Endothelial cell of umbilical vein (primary cell): Measurements from ENCODE around the gene TPSG1.

Experiments used
- EZH2 ChIP-seq: IDR thresholded peaks from 2 replicates; pipeline ENCODE4 v1.6.1; 2012; ENCODE audit warnings: borderline replicate concordance, low read depth, mild to moderate bottlenecking, moderate library complexity, low read length, inconsistent platforms; ENCODE audit not compliant: severe bottlenecking
- GATA2 ChIP-seq: IDR thresholded peaks from 2 replicates; pipeline ENCODE4 v1.7.0; 2011; ENCODE audit warnings: low read depth, mild to moderate bottlenecking, moderate library complexity, mixed read lengths, low read length; ENCODE audit not compliant: insufficient read length, insufficient read depth
- MYC ChIP-seq: IDR thresholded peaks from one replicate; pipeline ENCODE4 v1.6.1; 2011; ENCODE audit warnings: mild to moderate bottlenecking, low read depth, low read length
- POLR2AphosphoS5 ChIP-seq: IDR thresholded peaks from 2 replicates; pipeline ENCODE4 v1.6.1; 2012; ENCODE audit warnings: low read depth, mild to moderate bottlenecking, control low read depth, low read length, moderate library complexity; ENCODE audit not compliant: insufficient read depth
- TF ChIP-seq, protein P1 (sequence below): IDR thresholded peaks from 2 replicates; pipeline ENCODE4 v1.6.1; 2011; ENCODE audit not compliant: insufficient read depth, insufficient read length
- TF ChIP-seq, protein P2 (sequence below), 2 donors: IDR thresholded peaks; 1 replicate in 1 of 2; 2 replicates in 1 of 2; pipeline ENCODE4 v1.5.1; 2011; ENCODE audit warnings: low read length in 2 of 2, mild to moderate bottlenecking in 2 of 2, moderate library complexity in 2 of 2, control low read depth in 1 of 2, inconsistent platforms in 1 of 2, low read depth in 1 of 2; ENCODE audit not compliant: insufficient read depth in 1 of 2; ENCODE audit errors: extremely low read depth in 1 of 2

DNA sequence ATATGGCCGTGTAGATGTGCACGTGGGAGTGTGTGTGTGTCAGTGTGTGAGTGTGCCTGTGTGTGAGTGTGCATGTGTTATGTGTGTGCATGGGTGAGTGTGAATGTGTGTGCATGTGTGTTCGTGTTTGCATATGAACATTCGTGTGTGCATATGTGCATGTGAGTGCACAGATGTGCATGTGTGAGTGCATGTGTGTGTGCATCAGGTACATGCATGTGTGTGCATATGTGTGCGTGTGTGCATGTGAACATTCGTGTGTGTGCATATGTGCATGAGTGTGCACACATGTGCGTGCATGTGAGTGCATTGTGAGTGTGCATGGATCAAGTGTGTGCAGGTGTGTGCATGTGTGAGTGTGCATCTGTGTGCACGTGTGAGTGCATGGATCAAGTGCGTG, 12.9 kb upstream of the TPSG1 start:
- TF ChIP-seq, protein P1, sequence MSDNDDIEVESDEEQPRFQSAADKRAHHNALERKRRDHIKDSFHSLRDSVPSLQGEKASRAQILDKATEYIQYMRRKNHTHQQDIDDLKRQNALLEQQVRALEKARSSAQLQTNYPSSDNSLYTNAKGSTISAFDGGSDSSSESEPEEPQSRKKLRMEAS: no peak
- TF ChIP-seq EZH2 (no peak), POLR2AphosphoS5 (no peak), GATA2 (no peak), MYC (no peak)
- TF ChIP-seq, protein P2, sequence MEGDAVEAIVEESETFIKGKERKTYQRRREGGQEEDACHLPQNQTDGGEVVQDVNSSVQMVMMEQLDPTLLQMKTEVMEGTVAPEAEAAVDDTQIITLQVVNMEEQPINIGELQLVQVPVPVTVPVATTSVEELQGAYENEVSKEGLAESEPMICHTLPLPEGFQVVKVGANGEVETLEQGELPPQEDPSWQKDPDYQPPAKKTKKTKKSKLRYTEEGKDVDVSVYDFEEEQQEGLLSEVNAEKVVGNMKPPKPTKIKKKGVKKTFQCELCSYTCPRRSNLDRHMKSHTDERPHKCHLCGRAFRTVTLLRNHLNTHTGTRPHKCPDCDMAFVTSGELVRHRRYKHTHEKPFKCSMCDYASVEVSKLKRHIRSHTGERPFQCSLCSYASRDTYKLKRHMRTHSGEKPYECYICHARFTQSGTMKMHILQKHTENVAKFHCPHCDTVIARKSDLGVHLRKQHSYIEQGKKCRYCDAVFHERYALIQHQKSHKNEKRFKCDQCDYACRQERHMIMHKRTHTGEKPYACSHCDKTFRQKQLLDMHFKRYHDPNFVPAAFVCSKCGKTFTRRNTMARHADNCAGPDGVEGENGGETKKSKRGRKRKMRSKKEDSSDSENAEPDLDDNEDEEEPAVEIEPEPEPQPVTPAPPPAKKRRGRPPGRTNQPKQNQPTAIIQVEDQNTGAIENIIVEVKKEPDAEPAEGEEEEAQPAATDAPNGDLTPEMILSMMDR (IDR thresholded peaks at IDR 0.05; ENCODE audit: extremely low read depth in 1 of 2, insufficient read depth in 1 of 2, low read depth in 1 of 2, low read length in 2 of 2): no peak
